ENCODE data around the gene NCR3LG1.

The NCR3LG1 gene

GRCh38 chr11:17395554-17395961 is 44.0 kb downstream of the NCR3LG1 start:
- TF ChIP-seq TSHZ2 (CRISPR knock-in tag; IDR thresholded peaks at IDR 0.05) (no peak), ZNF70 (CRISPR knock-in tag; IDR thresholded peaks at IDR 0.05) (no peak), CSDC2 (CRISPR knock-in tag; IDR thresholded peaks at IDR 0.05) (no peak), OSR1 (CRISPR knock-in tag; IDR thresholded peaks at IDR 0.05) (no peak), GLIS3 (CRISPR knock-in tag; IDR thresholded peaks at IDR 0.05) (no peak), ZC3H10 (CRISPR knock-in tag; IDR thresholded peaks at IDR 0.05) (no peak), ESRRG (CRISPR knock-in tag; IDR thresholded peaks at IDR 0.05) (no peak), CREB5 (CRISPR knock-in tag; IDR thresholded peaks at IDR 0.05; ENCODE audit: low read depth) (no peak), TOX (CRISPR knock-in tag; IDR thresholded peaks at IDR 0.05; ENCODE audit: borderline replicate concordance) (no peak)
- ATAC-seq = no peak

- no peak for ATAC-seq
- TF ChIP-seq OSR1 (CRISPR knock-in tag; IDR thresholded peaks at IDR 0.05) (no peak), TSHZ2 (CRISPR knock-in tag; IDR thresholded peaks at IDR 0.05) (no peak), TCF4 (CRISPR knock-in tag; IDR thresholded peaks at IDR 0.05; ENCODE audit: borderline replicate concordance) (no peak), POU6F1 (CRISPR knock-in tag; IDR thresholded peaks at IDR 0.05; ENCODE audit: borderline replicate concordance, low read depth) (no peak), ARNTL (CRISPR knock-in tag; IDR thresholded peaks at IDR 0.05; ENCODE audit: borderline replicate concordance, low read depth) (no peak), ZFP30 (CRISPR knock-in tag; IDR thresholded peaks at IDR 0.05) (no peak), PATZ1 (CRISPR knock-in tag; IDR thresholded peaks at IDR 0.05; ENCODE audit: borderline replicate concordance) (no peak), ZFP3 (CRISPR knock-in tag; IDR thresholded peaks at IDR 0.05) (no peak), ESRRG (CRISPR knock-in tag; IDR thresholded peaks at IDR 0.05) (no peak), PPARA (CRISPR knock-in tag; IDR thresholded peaks at IDR 0.05; ENCODE audit: borderline replicate concordance) (no peak), GLIS3 (CRISPR knock-in tag; IDR thresholded peaks at IDR 0.05) (no peak), RARB (CRISPR knock-in tag; IDR thresholded peaks at IDR 0.05) (no peak), TOX (CRISPR knock-in tag; IDR thresholded peaks at IDR 0.05; ENCODE audit: borderline replicate concordance) (no peak), SNAI2 (CRISPR knock-in tag; IDR thresholded peaks at IDR 0.05) (no peak), ZNF565 (CRISPR knock-in tag; conservative IDR thresholded peaks at IDR 0.05; ENCODE audit: low read depth) (no peak), CSDC2 (CRISPR knock-in tag; IDR thresholded peaks at IDR 0.05) (no peak), ZNF70 (CRISPR knock-in tag; IDR thresholded peaks at IDR 0.05) (no peak), ZC3H10 (CRISPR knock-in tag; IDR thresholded peaks at IDR 0.05) (no peak)
Observed at GRCh38 chr11:17395978-17396377, 44.4 kb downstream of the NCR3LG1 start.
